Suprapubic skin (tissue), 4 donors: ENCODE results near the gene HORMAD2. TPM values are rescaled to one million over a fixed set of nuclear protein-coding genes. Genes with fewer than 3 reads are reported as not detected.

Experiments
- DNase-seq, 2 donors: peaks; one replicate each; pipeline ENCODE4 v3.0.0-alpha.2; 2019; ENCODE audit warnings: low spot score in 2 of 2
- H3K27ac ChIP-seq: fragments of 200-600 bp; sonication (generic); one replicate; pipeline ENCODE4 v1.5.1; 2019
- H3K27me3 ChIP-seq: fragments of 200-600 bp; sonication (generic); one replicate; pipeline ENCODE4 v1.5.1; 2019
- H3K36me3 ChIP-seq: fragments of 200-600 bp; sonication (generic); one replicate; pipeline ENCODE4 v1.5.1; 2019
- H3K4me1 ChIP-seq: fragments of 200-600 bp; sonication (generic); one replicate; pipeline ENCODE4 v1.5.1; 2019
- H3K4me3 ChIP-seq: fragments of 200-600 bp; sonication (generic); one replicate; pipeline ENCODE4 v1.5.1; 2019; ENCODE audit warnings: mild to moderate bottlenecking
- H3K9me3 ChIP-seq: fragments of 200-600 bp; sonication (generic); one replicate; pipeline ENCODE4 v1.5.1; 2019
- CTCF ChIP-seq, 2 donors: fragments of 200-600 bp in 1 of 2; fragments of 450-650 bp in 1 of 2; sonication (generic) in 1 of 2; IDR thresholded peaks; one replicate each; pipeline ENCODE4 v1.5.1; 2016 to 2019; ENCODE audit warnings: antibody characterized with exemption in 2 of 2, mild to moderate bottlenecking in 1 of 2, moderate library complexity in 1 of 2
- EP300 ChIP-seq: sonication (generic); formaldehyde crosslinking; IDR thresholded peaks from one replicate; pipeline ENCODE4 v1.6.1; 2017; ENCODE audit warnings: antibody characterized with exemption
- POLR2A ChIP-seq, 2 donors: fragments of 450-650 bp; IDR thresholded peaks; one replicate each; pipeline ENCODE4 v1.6.1; 2017; ENCODE audit warnings: antibody characterized with exemption in 2 of 2, mild to moderate bottlenecking in 2 of 2, moderate library complexity in 2 of 2
- POLR2AphosphoS5 ChIP-seq, 3 donors: sonication (generic); formaldehyde crosslinking; IDR thresholded peaks; one replicate each; pipeline ENCODE4 v1.6.1; 2017; ENCODE audit warnings: antibody characterized with exemption in 3 of 3
- WGBS: methylation state at CpG from one replicate; pipeline ENCODE4 v1.1.5; 2018; 5-methylcytosine and 5-hydroxymethylcytosine counted together
- total RNA-seq, 4 donors: library from RNA; depleted of rRNA; stranded (reverse); fragments of >200 nt; gene quantifications; one replicate each; pipeline ENCODE4 v1.1.0, GENCODE V29; 2016

The HORMAD2 gene
- total RNA-seq, 4 donors from 2014 or later: not detected

- Histone ChIP-seq H3K27me3 (peaks cover 5% of the 10 kb centered on the region), H3K36me3 (no peaks in the 10 kb centered on the region), H3K9me3 (no peaks in the 10 kb centered on the region), H3K4me3 (no peak overlapping the region), H3K4me1 (no peaks in the 10 kb centered on the region), H3K27ac (no peak overlapping the region)
- 89% methylated on average over 2 of the region's 2 CpGs for WGBS
- TF ChIP-seq CTCF (IDR thresholded peaks at IDR 0.05): no peak
- no peak for TF ChIP-seq POLR2A (IDR thresholded peaks at IDR 0.05)
- no peak for TF ChIP-seq EP300
- TF ChIP-seq POLR2AphosphoS5 (IDR thresholded peaks at IDR 0.05): no peak
- no peak for DNase-seq
These were observed 63.0 kb downstream of the HORMAD2 start for GRCh38 chr22:30143265-30143664.

GRCh38 chr22:30144391-30144790 lies 64.1 kb downstream of the HORMAD2 start:
- WGBS: 83% methylated on average over 5 of the region's 5 CpGs

GRCh38 chr22:30150212-30150611 lies 69.9 kb downstream of the HORMAD2 start:
- no peaks in the 10 kb centered on the region for H3K36me3 ChIP-seq
- no peaks in the 10 kb centered on the region for H3K9me3 ChIP-seq
- DNase-seq: no peak
- H3K4me3 ChIP-seq: no peak overlapping the region
- no peak for TF ChIP-seq CTCF (IDR thresholded peaks at IDR 0.05)
- no peak for TF ChIP-seq POLR2A (IDR thresholded peaks at IDR 0.05)
- TF ChIP-seq EP300: no peak
- no peak for TF ChIP-seq POLR2AphosphoS5 (IDR thresholded peaks at IDR 0.05)
- no peak overlapping the region for H3K27ac ChIP-seq
- no peaks in the 10 kb centered on the region for H3K27me3 ChIP-seq
- 76% methylated on average over 1 of the region's 1 CpG for WGBS
- no peaks in the 10 kb centered on the region for H3K4me1 ChIP-seq

More at GRCh38 chr22:30144391-30144790, 64.1 kb downstream of the HORMAD2 start:
- Histone ChIP-seq H3K27ac (no peak overlapping the region), H3K4me1 (no peaks in the 10 kb centered on the region), H3K4me3 (no peak overlapping the region), H3K9me3 (no peaks in the 10 kb centered on the region), H3K36me3 (no peaks in the 10 kb centered on the region), H3K27me3 (peaks cover 5% of the 10 kb centered on the region)
- TF ChIP-seq CTCF (IDR thresholded peaks at IDR 0.05): no peak
- TF ChIP-seq EP300: no peak
- TF ChIP-seq POLR2AphosphoS5 (IDR thresholded peaks at IDR 0.05): no peak
- no peak for TF ChIP-seq POLR2A (IDR thresholded peaks at IDR 0.05)
- no peak for DNase-seq

GRCh38 chr22:30158277-30158676 lies 78.0 kb downstream of the HORMAD2 start:
- Histone ChIP-seq H3K36me3 (no peaks in the 10 kb centered on the region), H3K9me3 (no peaks in the 10 kb centered on the region), H3K27ac (no peak overlapping the region), H3K4me3 (no peak overlapping the region), H3K4me1 (peaks cover 11% of the 10 kb centered on the region), H3K27me3 (no peaks in the 10 kb centered on the region)
- WGBS: no CpG with 5 or more reads among the region's 1 CpG
- DNase-seq: no peak
- TF ChIP-seq EP300 (no peak), POLR2A (IDR thresholded peaks at IDR 0.05) (no peak), POLR2AphosphoS5 (IDR thresholded peaks at IDR 0.05) (no peak), CTCF (IDR thresholded peaks at IDR 0.05) (no peak)

GRCh38 chr22:30158744-30159500 lies 78.7 kb downstream of the HORMAD2 start:
- no peaks in the 10 kb centered on the region for H3K36me3 ChIP-seq
- H3K9me3 ChIP-seq: no peaks in the 10 kb centered on the region
- H3K27me3 ChIP-seq: no peaks in the 10 kb centered on the region
- H3K4me1 ChIP-seq: peaks cover 11% of the 10 kb centered on the region
- H3K27ac ChIP-seq: no peak overlapping the region
- no peak for DNase-seq
- no peak overlapping the region for H3K4me3 ChIP-seq
- TF ChIP-seq POLR2AphosphoS5 (IDR thresholded peaks at IDR 0.05) (no peak), POLR2A (IDR thresholded peaks at IDR 0.05) (no peak), CTCF (IDR thresholded peaks at IDR 0.05) (no peak)
- WGBS: 89% methylated on average over 11 of the region's 11 CpGs
